Measurements from ENCODE around the gene SLC38A11.

SLC38A11 gene

DNA sequence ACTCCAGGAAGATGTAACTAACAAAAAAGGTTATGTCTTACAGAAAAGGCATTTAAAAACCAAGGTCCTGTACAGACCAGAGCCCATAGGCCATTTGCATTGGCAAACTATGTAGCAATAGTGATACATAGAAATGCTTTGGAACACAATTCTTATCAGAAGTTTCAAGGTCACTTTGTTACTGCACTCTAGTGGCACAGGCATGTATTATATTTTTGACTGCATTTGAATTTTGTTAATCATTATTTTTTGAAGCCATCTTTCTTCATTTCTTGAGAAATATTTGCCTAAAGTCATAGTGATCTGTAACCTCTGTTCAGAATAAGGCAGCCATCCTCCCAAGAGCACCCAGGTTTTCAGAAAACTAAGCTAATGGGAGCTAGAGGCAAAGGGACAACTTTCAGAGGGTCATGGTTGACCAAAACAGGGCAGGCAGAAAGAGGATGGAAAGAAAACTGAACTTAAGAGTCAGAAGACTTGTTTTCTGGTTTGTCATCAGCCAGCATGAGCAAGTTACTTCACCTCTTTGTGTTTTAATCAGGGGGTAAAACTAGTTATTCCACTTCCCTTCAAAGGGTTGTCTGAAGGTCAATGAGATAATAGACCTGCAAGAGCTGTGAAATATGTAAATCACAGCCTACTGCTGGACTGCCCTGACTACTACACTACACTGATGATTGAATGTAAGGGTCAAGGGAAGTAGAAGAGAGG is 41.5 kb downstream of the SLC38A11 start:
- no peaks in the 10 kb centered on the region for H3K36me3 ChIP-seq (ENCODE audit: insufficient read depth, low read length)
- H3K4me2 ChIP-seq (ENCODE audit: low read depth, low read length, poor library complexity, severe bottlenecking), result no peak overlapping the region
- H3K27me3 ChIP-seq (ENCODE audit: insufficient read depth, low read length, poor library complexity, severe bottlenecking), result no peaks in the 10 kb centered on the region
- H3K4me3 ChIP-seq (ENCODE audit: low read length, poor library complexity, severe bottlenecking), result no peak overlapping the region
- TF ChIP-seq, protein P1, sequence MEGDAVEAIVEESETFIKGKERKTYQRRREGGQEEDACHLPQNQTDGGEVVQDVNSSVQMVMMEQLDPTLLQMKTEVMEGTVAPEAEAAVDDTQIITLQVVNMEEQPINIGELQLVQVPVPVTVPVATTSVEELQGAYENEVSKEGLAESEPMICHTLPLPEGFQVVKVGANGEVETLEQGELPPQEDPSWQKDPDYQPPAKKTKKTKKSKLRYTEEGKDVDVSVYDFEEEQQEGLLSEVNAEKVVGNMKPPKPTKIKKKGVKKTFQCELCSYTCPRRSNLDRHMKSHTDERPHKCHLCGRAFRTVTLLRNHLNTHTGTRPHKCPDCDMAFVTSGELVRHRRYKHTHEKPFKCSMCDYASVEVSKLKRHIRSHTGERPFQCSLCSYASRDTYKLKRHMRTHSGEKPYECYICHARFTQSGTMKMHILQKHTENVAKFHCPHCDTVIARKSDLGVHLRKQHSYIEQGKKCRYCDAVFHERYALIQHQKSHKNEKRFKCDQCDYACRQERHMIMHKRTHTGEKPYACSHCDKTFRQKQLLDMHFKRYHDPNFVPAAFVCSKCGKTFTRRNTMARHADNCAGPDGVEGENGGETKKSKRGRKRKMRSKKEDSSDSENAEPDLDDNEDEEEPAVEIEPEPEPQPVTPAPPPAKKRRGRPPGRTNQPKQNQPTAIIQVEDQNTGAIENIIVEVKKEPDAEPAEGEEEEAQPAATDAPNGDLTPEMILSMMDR (conservative IDR thresholded peaks at IDR 0.05; ENCODE audit: low read length), result peak; percentile 83
- TF ChIP-seq EZH2phosphoT487 (IDR thresholded peaks at IDR 0.05; ENCODE audit: borderline replicate concordance), result no peak
- peaks cover 8% of the 10 kb centered on the region; the same call in 1 of the 2 replicates for H3F3A ChIP-seq (ENCODE audit: low read depth)
- peak overlapping the region; percentile 7 for H3K9ac ChIP-seq (ENCODE audit: low read depth, low read length, poor library complexity, severe bottlenecking)
- peaks cover 47% of the 10 kb centered on the region for H3K4me1 ChIP-seq (ENCODE audit: insufficient read depth, low read length, poor library complexity, severe bottlenecking)
- no peaks in the 10 kb centered on the region for H4K20me1 ChIP-seq (ENCODE audit: insufficient read depth, low read length, poor library complexity, severe bottlenecking)
- no peaks in the 10 kb centered on the region for H3K9me3 ChIP-seq (ENCODE audit: insufficient read depth, low read depth, low read length)
- H3K9me2 ChIP-seq (replicated peaks; ENCODE audit: low read depth, low read length), result no peaks in the 10 kb centered on the region
- no peaks in the 10 kb centered on the region for H3K79me2 ChIP-seq (ENCODE audit: insufficient read depth, low read length)
- H2AFZ ChIP-seq (ENCODE audit: low read length), result peak overlapping the region; percentile 44

DNA sequence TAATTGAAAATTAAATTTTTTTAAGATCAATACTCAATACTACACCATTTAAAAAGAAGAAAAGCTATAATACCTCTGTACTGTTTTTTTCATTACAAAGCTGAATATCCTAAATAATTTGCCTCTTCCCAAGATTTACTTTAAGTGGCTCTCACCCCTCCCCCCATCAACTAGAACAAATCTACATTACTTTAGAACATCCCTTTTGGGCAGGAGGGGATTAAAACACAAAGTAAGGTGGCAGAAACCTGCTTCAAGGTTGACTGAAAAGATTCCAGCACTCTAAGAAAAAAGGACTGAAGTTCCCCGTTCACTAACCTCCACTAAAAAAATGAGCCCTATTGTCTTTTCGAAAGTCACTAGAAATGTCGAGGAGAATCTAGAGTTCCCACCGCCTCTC is 42.3 kb downstream of the SLC38A11 start:
- Histone ChIP-seq H3K27me3 (ENCODE audit: insufficient read depth, low read length, poor library complexity, severe bottlenecking) (no peaks in the 10 kb centered on the region), H2AFZ (ENCODE audit: low read length) (peak overlapping the region; percentile 11; the same call in 1 of the 2 replicates), H3K79me2 (ENCODE audit: insufficient read depth, low read length) (no peaks in the 10 kb centered on the region), H3F3A (ENCODE audit: low read depth) (peaks cover 8% of the 10 kb centered on the region; the same call in 1 of the 2 replicates), H3K9me3 (ENCODE audit: insufficient read depth, low read depth, low read length) (no peaks in the 10 kb centered on the region), H3K4me3 (ENCODE audit: low read length, poor library complexity, severe bottlenecking) (no peak overlapping the region), H4K20me1 (ENCODE audit: insufficient read depth, low read length, poor library complexity, severe bottlenecking) (no peaks in the 10 kb centered on the region), H3K4me2 (ENCODE audit: low read depth, low read length, poor library complexity, severe bottlenecking) (no peak overlapping the region), H3K9me2 (replicated peaks; ENCODE audit: low read depth, low read length) (no peaks in the 10 kb centered on the region), H3K36me3 (ENCODE audit: insufficient read depth, low read length) (no peaks in the 10 kb centered on the region), H3K4me1 (ENCODE audit: insufficient read depth, low read length, poor library complexity, severe bottlenecking) (peaks cover 51% of the 10 kb centered on the region), H3K9ac (ENCODE audit: low read depth, low read length, poor library complexity, severe bottlenecking) (no peak overlapping the region)
- no peak for TF ChIP-seq EZH2phosphoT487 (IDR thresholded peaks at IDR 0.05; ENCODE audit: borderline replicate concordance)
- TF ChIP-seq, protein P1 (conservative IDR thresholded peaks at IDR 0.05; ENCODE audit: low read length), result no peak

DNA sequence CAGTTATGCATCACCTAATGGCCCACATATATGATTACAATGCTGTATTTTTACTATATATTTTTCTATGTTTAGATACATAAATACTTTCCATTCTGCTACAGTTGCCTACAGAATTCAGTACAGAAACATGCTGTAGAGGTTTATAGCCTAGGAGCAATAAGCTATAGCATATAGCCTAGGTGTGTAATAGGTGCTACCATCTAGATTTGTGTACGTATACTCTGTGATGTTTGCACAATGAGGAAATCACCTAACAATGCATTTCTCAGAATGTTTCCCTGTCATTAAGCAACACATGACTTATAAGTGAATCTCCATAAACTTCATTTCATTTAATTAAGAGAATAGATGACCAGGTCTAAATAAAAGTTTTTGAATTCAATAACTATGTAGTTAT is 43.5 kb downstream of the SLC38A11 start:
- H3K9me3 ChIP-seq (ENCODE audit: insufficient read depth, low read depth, low read length), result no peaks in the 10 kb centered on the region
- peaks cover 51% of the 10 kb centered on the region for H3K4me1 ChIP-seq (ENCODE audit: insufficient read depth, low read length, poor library complexity, severe bottlenecking)
- H2AFZ ChIP-seq (ENCODE audit: low read length), result peak overlapping the region; percentile 47; the same call in 1 of the 2 replicates
- no peaks in the 10 kb centered on the region for H3K79me2 ChIP-seq (ENCODE audit: insufficient read depth, low read length)
- no peak overlapping the region for H3K4me2 ChIP-seq (ENCODE audit: low read depth, low read length, poor library complexity, severe bottlenecking)
- TF ChIP-seq, protein P1 (conservative IDR thresholded peaks at IDR 0.05; ENCODE audit: low read length), result no peak
- TF ChIP-seq EZH2phosphoT487 (IDR thresholded peaks at IDR 0.05; ENCODE audit: borderline replicate concordance), result no peak
- H4K20me1 ChIP-seq (ENCODE audit: insufficient read depth, low read length, poor library complexity, severe bottlenecking), result no peaks in the 10 kb centered on the region
- no peaks in the 10 kb centered on the region for H3K27me3 ChIP-seq (ENCODE audit: insufficient read depth, low read length, poor library complexity, severe bottlenecking)
- H3K4me3 ChIP-seq (ENCODE audit: low read length, poor library complexity, severe bottlenecking), result no peak overlapping the region
- no peak overlapping the region for H3K9ac ChIP-seq (ENCODE audit: low read depth, low read length, poor library complexity, severe bottlenecking)
- H3K9me2 ChIP-seq (replicated peaks; ENCODE audit: low read depth, low read length), result no peaks in the 10 kb centered on the region
- H3K36me3 ChIP-seq (ENCODE audit: insufficient read depth, low read length), result no peaks in the 10 kb centered on the region
- peaks cover 8% of the 10 kb centered on the region; the same call in 1 of the 2 replicates for H3F3A ChIP-seq (ENCODE audit: low read depth)

Data from Loucy (cell line).